ENCODE data around the gene TBK1. TPM values are rescaled to one million over a fixed set of nuclear protein-coding genes. Genes with fewer than 3 reads are reported as not detected.

Gene TBK1
- total and polyA plus RNA-seq, 2 of the 4 experiments (the other 2 are of a cell fraction), result 9.9 to 11.6 TPM

GRCh38 chr12:64550755-64551154 is 98.8 kb downstream of the TBK1 start (continued):
- TF ChIP-seq, protein P1, sequence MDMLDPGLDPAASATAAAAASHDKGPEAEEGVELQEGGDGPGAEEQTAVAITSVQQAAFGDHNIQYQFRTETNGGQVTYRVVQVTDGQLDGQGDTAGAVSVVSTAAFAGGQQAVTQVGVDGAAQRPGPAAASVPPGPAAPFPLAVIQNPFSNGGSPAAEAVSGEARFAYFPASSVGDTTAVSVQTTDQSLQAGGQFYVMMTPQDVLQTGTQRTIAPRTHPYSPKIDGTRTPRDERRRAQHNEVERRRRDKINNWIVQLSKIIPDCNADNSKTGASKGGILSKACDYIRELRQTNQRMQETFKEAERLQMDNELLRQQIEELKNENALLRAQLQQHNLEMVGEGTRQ (IDR thresholded peaks at IDR 0.05; ENCODE audit: low read depth, low read length), result no peak

GRCh38 chr12:64551676-64552075 is 99.8 kb downstream of the TBK1 start:
- TF ChIP-seq MXI1 (IDR thresholded peaks at IDR 0.05; ENCODE audit: borderline replicate concordance, low read depth, low read length), result no peak
- TF ChIP-seq, protein P1 (IDR thresholded peaks at IDR 0.05; ENCODE audit: low read depth, low read length), result no peak
- TF ChIP-seq NFE2L2 (IDR thresholded peaks at IDR 0.05; ENCODE audit: low read depth, low read length), result no peak
- dilution Hi-C loops (cut with HindIII; ENCODE audit: low sequenced_read_pairs, unreplicated experiment), result no loop called here
- H3K79me1 ChIP-seq (ENCODE audit: low read depth in 1 of 2, low read length in 2 of 2), result no peaks in the 10 kb centered on the region
- H3K27ac ChIP-seq (ENCODE audit: insufficient read depth, low read length), result no peak overlapping the region
- no peaks in the 10 kb centered on the region for H3K27me3 ChIP-seq (ENCODE audit: control insufficient read depth, insufficient read depth, low read length)
- H3K23ac ChIP-seq (ENCODE audit: low read depth, low read length), result no peak overlapping the region
- H3K4ac ChIP-seq (ENCODE audit: low read depth, low read length), result no peak overlapping the region
- H2AFZ ChIP-seq (replicated peaks; ENCODE audit: low read length, poor library complexity), result no peak overlapping the region
- ATAC-seq (ENCODE audit: low read depth) (no peak), DNase-seq (no peak)
- H3K18ac ChIP-seq (ENCODE audit: low read depth, low read length), result no peak overlapping the region
- H3K4me2 ChIP-seq (ENCODE audit: low read depth, low read length), result no peak overlapping the region
- no peak overlapping the region for H4K5ac ChIP-seq (ENCODE audit: low read depth, low read length)
- no peak overlapping the region for H2BK15ac ChIP-seq (ENCODE audit: low read depth, low read length)
- no peak overlapping the region for H2BK5ac ChIP-seq (ENCODE audit: low read depth, low read length, poor library complexity, severe bottlenecking)
- no peak overlapping the region for H2BK20ac ChIP-seq (ENCODE audit: low read depth, low read length)
- H2AK5ac ChIP-seq (ENCODE audit: low read depth, low read length), result no peak overlapping the region
- H2AK9ac ChIP-seq (replicated peaks; ENCODE audit: low read depth, low read length, poor library complexity), result no peak overlapping the region
- no peak overlapping the region for H3K9ac ChIP-seq (ENCODE audit: low read depth, low read length)
- in situ Hi-C loops (cut with MboI; ENCODE audit: low sequenced_read_pairs), result no loop called here
- POLR2A ChIA-PET (ENCODE audit: unreplicated experiment), result no interaction called here
- no peak overlapping the region for H3K4me3 ChIP-seq (ENCODE audit: insufficient read depth, low read depth, low read length)
- no peaks in the 10 kb centered on the region for H3K4me1 ChIP-seq (ENCODE audit: control insufficient read depth, insufficient read depth, low read length)
- CTCF ChIA-PET, result no interaction called here
- no CpG with 5 or more reads among the region's 7 CpGs for WGBS, 2 experiments (ENCODE audit: extremely low coverage in 2 of 2, insufficient read length in 1 of 2)
- BruUV-seq (replicated peaks), result no TSS peak
- H3K56ac ChIP-seq (ENCODE audit: extremely low read depth, insufficient read depth, low read length), result no peak overlapping the region
- H3K9me1 ChIP-seq (ENCODE audit: insufficient read depth, low read length), result no peaks in the 10 kb centered on the region
- no peak overlapping the region for H4K8ac ChIP-seq (ENCODE audit: low read depth in 2 of 2, low read length in 2 of 2)
- H3K36me3 ChIP-seq (ENCODE audit: control insufficient read depth, insufficient read depth, low read length), result no peaks in the 10 kb centered on the region
- H4K20me1 ChIP-seq (ENCODE audit: insufficient read depth, low read length), result no peaks in the 10 kb centered on the region
- no peak overlapping the region for H4K91ac ChIP-seq (ENCODE audit: insufficient read depth, low read depth, low read length)
- intact Hi-C loops (cut with micrococcal nuclease), result no loop called here
- H3K9me3 ChIP-seq (ENCODE audit: control insufficient read depth, insufficient read depth, low read length), result no peaks in the 10 kb centered on the region
- H2BK120ac ChIP-seq (ENCODE audit: low read depth, low read length), result no peak overlapping the region
- H3K14ac ChIP-seq (replicated peaks; ENCODE audit: low read depth, low read length), result no peak overlapping the region

Other genes starting within 250 kb of the TBK1 start
- 5.6 and 6.1 TPM in 2 replicates for gene KICS2, start 229.8 kb upstream of the TBK1 start, total RNA-seq (2012; rRNA removed)
- 2.3 and 2.4 TPM in 2 replicates for gene KICS2, start 229.8 kb upstream of the TBK1 start, polyA plus RNA-seq (2012; rRNA removed)
- gene C12orf56, start 61.4 kb upstream of the TBK1 start, total RNA-seq (2012; rRNA removed), result not detected in 2 replicates
- 0.09 TPM in 1 of 2 replicates, not detected in the other for gene C12orf56, start 61.4 kb upstream of the TBK1 start, polyA plus RNA-seq (2012; rRNA removed)
- 79.4 and 80.8 TPM in 2 replicates for gene XPOT, start 47.7 kb upstream of the TBK1 start, total RNA-seq (2012; rRNA removed)
- 32.0 and 40.9 TPM in 2 replicates for gene XPOT, start 47.7 kb upstream of the TBK1 start, polyA plus RNA-seq (2012; rRNA removed)
- gene RASSF3, start 158.4 kb downstream of the TBK1 start, total RNA-seq (2012; rRNA removed), result 21.4 and 39.3 TPM in 2 replicates
- 14.2 and 18.7 TPM in 2 replicates for gene RASSF3, start 158.4 kb downstream of the TBK1 start, polyA plus RNA-seq (2012; rRNA removed)

Data from IMR-90 (cell line).